HK-2 (cell line): Measurements from ENCODE around the gene IFT25.

ENCODE experiments used
- DNase-seq: peaks from one replicate; pipeline ENCODE4 v3.0.0-alpha.2; 2018; ENCODE audit not compliant: unreplicated experiment

Gene IFT25

GRCh38 chr1:53957194-53957818, 11.8 kb upstream of the IFT25 start:
- peak; percentile 49 for DNase-seq

GRCh38 chr1:53956308-53957168, 11.0 kb upstream of the IFT25 start:
- no peak for DNase-seq

- DNase-seq: no peak
These were observed 8.6 kb upstream of the IFT25 start for GRCh38 chr1:53954128-53954527.

- no peak for DNase-seq
These were observed 6.2 kb upstream of the IFT25 start for GRCh38 chr1:53951697-53952096.

GRCh38 chr1:53949023-53949990, 3.8 kb upstream of the IFT25 start:
- no peak for DNase-seq

GRCh38 chr1:53948291-53948690, 2.8 kb upstream of the IFT25 start:
- no peak for DNase-seq

DNA sequence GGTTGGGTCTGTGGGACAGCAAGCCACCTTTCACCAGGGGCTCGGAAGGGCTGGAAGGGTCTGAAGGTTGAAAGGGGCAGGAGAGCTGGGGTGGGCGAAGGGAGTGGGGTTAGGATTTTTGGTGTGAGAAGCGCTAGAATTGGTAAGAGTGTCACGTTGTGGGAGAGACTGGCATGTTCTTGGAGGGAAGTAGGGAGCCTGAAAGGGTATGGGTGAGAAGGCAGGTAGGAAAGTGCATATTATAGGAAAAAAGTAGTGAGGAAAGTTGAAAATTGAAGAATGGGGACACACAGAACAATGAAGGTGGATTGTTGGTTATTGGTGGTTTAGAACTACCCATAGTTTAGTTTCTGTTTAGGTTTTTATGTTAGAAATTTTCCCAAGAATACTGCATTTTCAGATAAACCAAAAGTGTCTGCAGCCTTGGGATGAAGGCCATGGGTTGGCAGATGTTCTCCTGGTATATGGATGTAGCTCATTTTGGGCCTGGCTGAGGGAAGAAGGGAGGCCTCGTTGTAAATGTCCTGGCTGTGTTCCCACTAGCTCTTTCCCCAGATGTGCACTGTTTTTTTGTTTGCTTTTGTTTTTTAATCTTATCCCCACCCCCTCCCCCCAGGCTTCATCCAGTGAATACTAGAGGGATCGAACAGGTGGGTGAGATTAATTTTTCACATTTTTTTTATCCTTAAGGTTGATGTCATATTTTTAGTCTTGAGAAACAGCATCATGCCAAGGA, 1.8 kb upstream of the IFT25 start:
- no peak for DNase-seq

- DNase-seq: no peak
These were observed 1.0 kb upstream of the IFT25 start, which contains the start of gene LRRC42 for GRCh38 chr1:53946252-53947171. LRRC42 (plus strand) TSS chr1:53946350; CDS start chr1:53952000, 5,650 bp downstream.

DNA sequence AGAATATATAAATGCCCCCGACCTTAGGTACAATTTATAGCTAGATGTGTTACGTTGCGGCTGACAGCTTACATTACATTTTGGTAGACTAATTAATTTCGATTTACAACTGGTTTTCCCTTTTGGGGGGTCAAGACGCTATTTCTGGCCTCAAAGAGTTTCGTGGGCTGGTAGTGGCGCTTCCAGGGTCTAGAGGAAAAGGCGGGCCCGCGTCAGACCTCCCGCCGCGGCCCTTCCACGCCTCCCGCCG, 391 bp downstream of the IFT25 start:
- DNase-seq: no peak

DNA sequence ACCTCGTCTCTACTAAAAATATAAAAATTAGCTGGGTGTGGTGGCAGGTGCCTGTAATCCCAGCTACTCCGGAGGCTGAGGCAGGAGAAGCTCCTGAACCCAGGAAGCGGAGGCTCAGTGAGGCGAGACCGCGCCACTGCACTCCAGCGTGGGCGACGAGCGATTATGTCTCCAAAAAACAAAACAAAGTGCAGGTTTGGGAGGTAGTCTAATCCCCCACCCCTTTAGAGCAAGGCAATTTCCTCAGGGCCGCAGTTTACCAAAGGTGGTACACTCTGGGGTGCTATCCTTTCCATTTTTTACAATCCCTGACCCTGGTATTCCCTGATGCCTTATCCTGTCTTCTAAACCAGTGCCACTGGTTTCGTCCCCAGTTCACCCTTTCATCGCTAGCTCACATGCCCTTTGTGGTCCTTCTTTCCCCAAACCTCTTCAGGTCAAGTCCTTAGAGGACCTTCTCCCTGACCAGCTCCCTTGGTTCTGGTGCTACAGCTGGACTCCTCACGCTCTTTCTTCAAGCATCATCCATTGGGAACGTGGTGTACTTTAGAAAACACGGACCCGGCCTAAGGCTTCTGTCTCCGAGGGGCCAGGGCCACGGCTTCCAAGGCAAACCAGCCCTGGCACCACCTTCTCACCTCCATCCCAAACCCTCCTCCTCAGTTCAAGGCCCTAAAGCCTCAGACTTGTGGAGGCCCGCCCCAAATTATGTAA, 873 bp downstream of the IFT25 start:
- no peak for DNase-seq

DNA sequence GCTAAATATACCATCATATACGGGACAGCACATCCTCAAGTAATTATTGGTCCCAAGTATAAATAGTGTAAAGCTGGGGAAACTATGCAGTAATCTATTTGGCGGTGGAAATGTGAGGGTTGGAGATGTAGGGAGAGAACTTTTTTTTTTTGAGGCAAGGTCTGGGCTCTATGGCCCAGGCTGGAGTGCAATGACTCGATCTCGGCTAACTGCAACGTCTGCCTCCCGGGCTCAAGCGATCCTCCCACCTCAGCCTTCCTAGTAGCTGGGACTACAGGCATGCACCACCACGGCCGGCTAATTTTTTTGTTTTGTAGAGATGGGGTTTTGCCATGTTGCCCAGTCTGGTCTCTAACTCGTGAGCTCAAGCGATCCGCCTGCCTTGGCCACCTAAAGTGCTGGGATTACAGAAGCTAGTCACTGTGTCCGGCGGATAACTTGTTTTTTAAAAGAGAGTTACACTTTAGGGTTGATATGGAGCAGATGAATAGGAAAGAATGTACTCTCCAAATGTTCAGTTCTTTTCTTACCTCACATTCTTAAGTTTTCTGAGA, 1.9 kb downstream of the IFT25 start:
- no peak for DNase-seq

DNA sequence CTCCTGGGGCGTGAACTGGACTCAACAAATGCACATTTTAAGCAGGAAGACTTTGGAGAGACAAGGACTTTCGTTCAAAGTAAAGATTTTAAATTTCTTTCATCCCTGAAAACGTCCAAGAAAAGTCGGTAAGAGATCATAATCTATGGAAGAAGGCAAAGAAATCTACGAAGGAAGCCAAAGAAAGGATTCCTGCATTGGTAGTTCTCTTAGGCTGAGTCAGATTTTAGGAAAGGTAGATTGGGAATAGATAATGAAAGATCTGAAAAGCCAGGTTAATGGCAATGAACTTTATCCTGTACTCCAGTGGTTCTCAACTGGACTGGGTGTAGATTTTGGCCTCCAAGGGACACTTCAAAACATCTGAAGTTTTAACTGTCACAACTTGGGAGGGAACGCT, 2.4 kb downstream of the IFT25 start:
- no peak for DNase-seq

DNA sequence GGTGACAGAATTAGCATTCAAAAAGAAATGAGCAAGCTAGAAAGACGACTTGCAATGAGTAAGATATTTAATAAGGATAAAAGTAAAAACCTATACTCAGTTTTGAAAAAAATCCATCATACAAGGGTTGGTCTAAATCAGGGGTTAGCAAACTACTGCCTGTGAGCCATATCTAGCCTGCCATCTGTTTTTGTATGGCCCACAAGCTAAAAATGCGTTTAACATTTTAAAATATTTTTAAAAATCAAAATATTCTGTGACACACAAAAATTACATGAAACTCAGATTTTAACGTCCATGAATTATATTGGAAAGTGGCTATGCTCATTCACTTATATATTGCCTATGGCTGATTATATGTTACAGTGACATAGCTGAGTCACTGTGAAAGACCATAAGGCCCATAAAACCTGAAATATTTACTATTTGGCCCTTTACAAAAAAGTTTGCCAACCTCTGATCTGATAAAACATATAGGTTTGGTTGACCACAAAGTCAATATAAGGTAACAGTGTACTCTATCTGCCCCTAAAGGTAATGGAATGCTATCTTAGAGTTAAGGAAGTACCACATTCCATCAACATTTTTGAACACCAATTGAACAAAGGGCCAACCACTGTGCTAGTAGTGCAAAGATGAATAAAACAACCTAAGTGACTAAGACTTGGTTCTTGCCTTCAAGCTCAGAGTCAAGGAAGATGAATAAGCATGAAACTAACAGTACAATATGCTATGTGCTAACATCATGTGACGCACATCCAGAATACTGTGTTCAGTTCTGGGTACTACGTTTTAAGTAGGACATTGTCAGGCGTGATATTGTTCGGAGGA, 3.2 kb downstream of the IFT25 start:
- DNase-seq: no peak

GRCh38 chr1:53938136-53938830, 7.2 kb downstream of the IFT25 start:
- no peak for DNase-seq

- DNase-seq: no peak
These were observed 9.1 kb downstream of the IFT25 start for GRCh38 chr1:53936430-53936829.

DNA sequence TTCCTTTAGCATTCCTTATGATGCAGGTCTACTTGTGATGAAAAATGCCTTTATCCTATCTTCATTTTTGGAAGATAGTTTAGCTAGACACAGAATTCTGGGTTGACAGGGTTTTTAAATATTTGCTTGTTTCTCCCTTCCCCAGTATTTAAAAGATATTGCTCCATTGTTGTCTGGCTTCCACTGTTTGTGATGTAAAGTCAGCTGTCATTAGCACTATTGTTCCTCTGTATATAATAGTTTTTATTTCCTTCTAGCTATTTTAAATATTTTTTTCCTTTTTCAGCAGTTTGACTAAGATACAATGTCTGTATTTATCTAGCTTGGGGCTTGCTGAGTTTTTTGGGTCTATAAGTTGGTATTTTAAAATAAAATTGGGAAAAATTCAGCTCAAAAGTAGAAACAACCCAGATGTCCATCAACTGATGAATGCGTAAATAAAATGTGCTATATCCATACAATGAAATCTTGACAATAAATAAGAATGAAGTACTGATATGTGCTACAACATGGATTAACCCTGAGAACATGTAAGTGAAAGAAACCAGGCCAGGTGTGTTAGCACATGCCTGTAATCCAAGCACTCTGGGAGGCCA, 11.2 kb downstream of the IFT25 start:
- no peak for DNase-seq

DNA sequence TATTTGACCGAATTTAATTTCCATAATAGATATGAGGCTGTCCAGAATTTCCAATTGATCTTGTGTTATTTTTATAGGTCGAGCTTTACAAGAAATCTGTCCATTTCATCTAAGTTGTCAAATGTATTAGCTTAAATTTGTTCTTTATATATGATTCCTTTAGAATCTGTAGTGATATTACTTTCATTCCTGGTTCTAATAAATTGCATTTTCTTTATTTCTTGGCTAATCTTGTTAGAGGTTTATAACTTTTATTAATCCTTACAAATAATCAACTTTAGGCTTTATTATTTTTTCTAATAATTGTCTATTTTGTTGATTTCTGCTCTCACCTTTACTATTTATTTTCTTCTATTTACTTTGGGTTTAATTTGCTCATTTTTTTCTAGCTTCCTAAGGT, 14.0 kb downstream of the IFT25 start:
- no peak for DNase-seq

- no peak for DNase-seq
These were observed 14.6 kb downstream of the IFT25 start for GRCh38 chr1:53930932-53931331.
